HG03066 (cell line): ENCODE results near the gene ADAMTSL2.

ENCODE experiments used
- ATAC-seq: cut with Tn5 transposase; IDR thresholded peaks from one replicate; pipeline ENCODE4 v1.9.1; 2021; ENCODE audit warnings: low read depth; ENCODE audit not compliant: unreplicated experiment

ADAMTSL2 gene

GRCh38 chr9:133583586-133583985 is 49.1 kb downstream of the ADAMTSL2 start:
- no peak for ATAC-seq

GRCh38 chr9:133584167-133584558 is 49.7 kb downstream of the ADAMTSL2 start:
- no peak for ATAC-seq

GRCh38 chr9:133584559-133585476 is 50.3 kb downstream of the ADAMTSL2 start:
- ATAC-seq = no peak

DNA sequence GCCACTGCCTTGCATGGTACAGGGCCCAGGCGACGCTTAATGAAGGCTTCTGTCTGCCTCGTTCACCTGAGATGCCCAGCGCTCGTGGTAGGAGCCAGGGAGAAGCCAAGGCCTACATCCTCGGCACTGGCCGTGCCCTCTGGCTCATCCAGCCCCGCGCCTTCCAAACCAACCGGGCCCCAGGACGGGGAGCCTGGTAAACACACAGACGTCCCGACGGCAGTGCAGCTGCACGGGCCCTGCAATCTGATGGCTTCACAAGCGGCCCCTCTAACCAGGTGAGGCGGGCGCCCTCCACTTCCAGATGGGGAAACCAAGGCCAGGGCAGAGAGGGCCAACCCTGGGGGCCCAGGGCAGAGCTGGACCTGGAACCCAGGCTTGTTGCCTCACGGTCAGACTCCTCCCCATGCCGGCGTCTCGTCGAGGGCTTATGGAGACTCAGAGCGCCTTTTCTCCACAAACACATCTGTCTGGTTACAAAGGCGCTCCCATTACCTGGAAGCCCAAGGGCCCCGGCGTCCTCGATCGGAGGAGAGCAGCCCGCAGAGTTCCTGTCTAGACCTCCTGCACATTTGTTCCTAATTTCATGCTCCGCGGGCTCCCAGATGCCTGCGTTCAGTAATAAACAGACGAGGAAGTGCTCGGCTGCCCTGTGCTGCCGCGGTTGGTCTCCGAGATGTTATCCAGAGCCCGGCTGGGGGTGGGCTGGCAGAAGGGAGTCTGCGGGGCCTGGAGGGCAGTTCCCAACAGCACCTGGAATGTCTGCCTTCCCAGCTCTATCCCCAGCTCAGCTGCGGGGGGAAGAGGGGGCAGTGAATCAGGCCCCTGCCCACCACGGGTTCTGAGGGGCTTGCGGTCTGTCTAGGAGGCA is 51.2 kb downstream of the ADAMTSL2 start:
- ATAC-seq = no peak

DNA sequence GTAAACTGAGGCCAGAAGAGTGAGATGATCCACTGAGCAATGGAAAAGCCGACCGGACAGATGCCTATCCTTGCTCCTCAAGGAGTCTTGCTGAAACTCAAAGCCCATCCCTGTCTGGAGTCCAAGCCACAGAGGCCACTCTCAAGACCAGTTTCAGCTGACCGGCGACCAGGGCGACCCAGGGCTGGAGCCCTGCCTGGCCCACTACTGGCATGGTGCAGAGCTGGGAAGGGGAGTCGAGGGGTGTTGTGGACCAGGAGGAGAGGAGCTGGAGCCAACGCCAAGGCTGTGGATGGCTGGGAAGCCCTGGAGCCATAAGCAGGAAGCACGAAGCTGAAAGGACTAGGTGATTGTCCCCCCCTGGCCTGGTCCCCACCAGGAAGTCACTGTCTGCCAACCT is 52.5 kb downstream of the ADAMTSL2 start:
- no peak for ATAC-seq

GRCh38 chr9:133587466-133587865 is 53.0 kb downstream of the ADAMTSL2 start:
- ATAC-seq = no peak

DNA sequence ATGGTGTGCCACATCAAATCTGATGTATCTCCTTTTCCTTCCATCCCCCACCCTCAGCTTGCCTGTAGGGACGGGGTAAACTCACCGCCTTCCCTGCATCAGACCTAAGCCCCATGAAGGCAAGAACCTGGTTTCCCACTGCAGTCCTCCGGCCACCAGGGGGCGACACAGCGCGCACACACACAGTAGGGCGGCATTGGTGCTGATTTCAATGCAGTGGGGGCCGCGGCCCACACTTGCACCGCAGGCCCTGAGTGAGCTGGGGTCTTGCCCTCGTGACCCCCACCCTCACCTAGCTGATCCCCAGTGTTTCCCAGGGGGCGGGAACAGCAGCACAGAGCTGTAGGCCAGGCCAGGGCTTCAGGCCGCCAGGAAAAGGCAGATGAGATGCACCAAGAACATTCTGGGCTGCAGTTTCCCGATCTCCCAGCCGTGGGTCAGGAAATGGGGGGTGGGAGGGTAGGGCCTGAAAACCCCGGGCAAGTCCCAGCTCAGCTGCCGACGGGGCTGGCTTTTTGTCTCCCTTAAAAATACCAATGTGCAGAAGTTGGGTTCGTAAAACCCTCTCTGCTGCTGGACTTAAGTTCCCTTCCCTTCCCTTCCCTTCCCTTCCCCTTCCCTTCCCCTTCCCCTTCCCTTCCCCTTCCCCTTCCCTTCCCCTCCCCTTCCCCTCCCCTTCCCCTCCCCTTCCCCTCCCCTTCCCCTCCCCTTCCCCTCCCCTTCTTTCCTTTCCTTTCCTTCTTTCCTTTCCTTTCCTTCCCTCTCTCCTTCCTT is 55.1 kb downstream of the ADAMTSL2 start:
- no peak for ATAC-seq

- no peak for ATAC-seq
Observed at GRCh38 chr9:133590231-133590855, 55.8 kb downstream of the ADAMTSL2 start.

- no peak for ATAC-seq
Observed at GRCh38 chr9:133591116-133591910, 56.8 kb downstream of the ADAMTSL2 start.

DNA sequence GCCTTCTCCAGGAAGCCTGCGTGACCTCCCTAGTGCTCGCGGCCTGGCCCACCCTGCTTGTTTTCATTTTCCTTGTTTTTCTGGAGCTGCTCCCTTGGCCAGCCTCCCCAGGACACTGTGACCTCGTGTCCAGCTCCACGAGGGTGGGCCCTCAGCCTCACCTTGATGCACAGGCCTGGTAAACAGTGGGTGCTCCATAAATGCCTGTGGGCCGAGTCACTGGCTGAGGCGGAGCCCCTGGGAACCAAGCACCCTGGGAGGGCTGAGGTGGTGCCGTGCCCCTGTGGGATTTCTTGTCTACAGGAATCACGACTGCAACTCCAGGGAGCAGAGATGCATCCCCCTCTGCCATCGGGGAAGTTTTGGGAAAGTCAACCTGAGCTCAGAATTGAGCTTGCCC is 57.5 kb downstream of the ADAMTSL2 start:
- no peak for ATAC-seq

- ATAC-seq = no peak
Observed at GRCh38 chr9:133592731-133593409, 58.4 kb downstream of the ADAMTSL2 start.

- no peak for ATAC-seq
Observed at GRCh38 chr9:133593587-133594253, 59.2 kb downstream of the ADAMTSL2 start.

GRCh38 chr9:133594310-133594709 is 59.8 kb downstream of the ADAMTSL2 start:
- no peak for ATAC-seq

GRCh38 chr9:133595910-133596309 is 61.4 kb downstream of the ADAMTSL2 start:
- no peak for ATAC-seq

DNA sequence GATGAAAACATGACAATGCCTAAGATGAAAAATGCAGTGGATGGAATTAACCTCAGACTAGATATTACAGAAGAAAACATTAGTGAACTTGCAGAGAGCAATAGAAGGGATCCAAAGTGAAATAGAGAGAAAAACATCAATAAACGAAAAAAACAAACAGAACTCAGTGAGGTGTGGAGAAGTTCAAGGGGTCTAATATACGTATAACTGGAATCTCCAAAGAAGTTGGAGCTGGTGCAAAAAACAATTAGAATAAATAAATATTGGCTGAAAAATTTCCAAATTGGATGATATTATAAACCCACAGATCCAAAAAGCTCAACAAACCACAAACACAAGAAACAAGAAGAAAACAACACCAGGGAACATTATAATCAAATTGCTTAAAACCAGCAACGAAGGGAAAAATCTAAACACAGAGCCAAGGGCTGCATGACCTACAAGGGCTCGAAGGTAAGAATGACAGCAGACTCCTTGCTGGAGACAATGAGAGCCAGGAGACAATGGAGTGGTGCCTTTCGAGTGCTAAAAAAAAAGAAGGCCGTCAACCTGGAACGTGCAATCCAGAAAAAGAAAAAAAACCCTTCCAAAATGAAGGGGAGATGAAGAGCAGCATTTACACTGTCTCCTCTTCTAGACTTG is 62.9 kb downstream of the ADAMTSL2 start:
- no peak for ATAC-seq

DNA sequence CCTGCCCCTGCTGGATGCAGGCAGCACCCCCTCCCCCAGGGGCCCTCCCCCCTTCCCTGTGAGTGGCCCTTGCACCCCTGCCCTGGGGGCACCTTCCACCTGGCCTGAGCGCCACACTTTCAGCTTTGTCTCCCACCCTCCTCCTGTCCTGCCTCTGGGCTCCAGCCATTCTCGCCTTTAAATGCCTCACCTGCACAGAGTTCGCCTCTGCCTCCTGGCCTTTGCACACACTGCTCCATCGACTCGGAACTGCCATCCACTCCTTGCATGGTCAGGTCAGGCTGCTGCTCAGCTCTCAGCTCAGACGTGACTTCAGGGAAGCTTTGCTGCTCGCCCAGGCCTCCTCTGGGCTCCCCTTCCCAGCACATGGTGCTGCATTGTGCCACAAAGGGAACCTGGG is 64.5 kb downstream of the ADAMTSL2 start:
- no peak for ATAC-seq

- ATAC-seq = no peak
Observed at GRCh38 chr9:133599470-133600173, 65.1 kb downstream of the ADAMTSL2 start.
